KMS-11 (cell line): ENCODE data around the gene SH3GL3.

Experiments used
- H2AFZ ChIP-seq: fragments of 200-600 bp; sonication (generic); 2 replicates; pipeline ENCODE4 v1.6.1; 2016; ENCODE audit warnings: antibody characterized with exemption, mixed run types, low read depth
- H3K27ac ChIP-seq: fragments of 200-600 bp; sonication (generic); 2 replicates; pipeline ENCODE4 v1.6.1; 2016; ENCODE audit warnings: mild to moderate bottlenecking, mixed run types
- H3K27me3 ChIP-seq: fragments of 200-600 bp; sonication (generic); 2 replicates; pipeline ENCODE4 v1.6.1; 2017; ENCODE audit warnings: mild to moderate bottlenecking, low read depth, mixed run types, moderate library complexity; ENCODE audit not compliant: insufficient read depth
- H3K36me3 ChIP-seq: fragments of 200-600 bp; sonication (generic); 2 replicates; pipeline ENCODE4 v1.6.1; 2017; ENCODE audit warnings: mild to moderate bottlenecking, mixed run types; ENCODE audit not compliant: insufficient read depth
- H3K4me1 ChIP-seq: fragments of 200-600 bp; sonication (generic); 2 replicates; pipeline ENCODE4 v1.6.1; 2016; ENCODE audit warnings: mild to moderate bottlenecking, low read depth, mixed run types; ENCODE audit not compliant: poor library complexity, severe bottlenecking
- H3K4me2 ChIP-seq: fragments of 200-600 bp; sonication (generic); 2 replicates; pipeline ENCODE4 v1.7.0; 2016; ENCODE audit warnings: mild to moderate bottlenecking, mixed run types
- H3K4me3 ChIP-seq: fragments of 200-600 bp; sonication (generic); IDR thresholded peaks from 2 replicates; pipeline ENCODE4 v1.6.1; 2017; ENCODE audit warnings: low read depth, low read length, mixed read lengths; ENCODE audit not compliant: insufficient read depth
- H3K79me2 ChIP-seq: fragments of 200-600 bp; sonication (generic); 2 replicates; pipeline ENCODE4 v1.6.1; 2016; ENCODE audit warnings: low read depth, mixed run types; ENCODE audit not compliant: insufficient read depth
- H3K9ac ChIP-seq: fragments of 200-600 bp; sonication (generic); 2 replicates; pipeline ENCODE4 v1.6.1; 2016; ENCODE audit warnings: mild to moderate bottlenecking, mixed run types
- H4K20me1 ChIP-seq: fragments of 200-600 bp; sonication (generic); 2 replicates; pipeline ENCODE4 v1.6.1; 2016; ENCODE audit warnings: mild to moderate bottlenecking, mixed run types; ENCODE audit not compliant: insufficient read depth
- TF ChIP-seq, protein P1 (sequence below): fragments of 200-600 bp; sonication (generic); conservative IDR thresholded peaks from 2 replicates; pipeline ENCODE4 v1.6.1; 2017; ENCODE audit warnings: low read depth, mild to moderate bottlenecking, antibody characterized with exemption, low read length, moderate library complexity, mixed read lengths

The SH3GL3 gene

DNA sequence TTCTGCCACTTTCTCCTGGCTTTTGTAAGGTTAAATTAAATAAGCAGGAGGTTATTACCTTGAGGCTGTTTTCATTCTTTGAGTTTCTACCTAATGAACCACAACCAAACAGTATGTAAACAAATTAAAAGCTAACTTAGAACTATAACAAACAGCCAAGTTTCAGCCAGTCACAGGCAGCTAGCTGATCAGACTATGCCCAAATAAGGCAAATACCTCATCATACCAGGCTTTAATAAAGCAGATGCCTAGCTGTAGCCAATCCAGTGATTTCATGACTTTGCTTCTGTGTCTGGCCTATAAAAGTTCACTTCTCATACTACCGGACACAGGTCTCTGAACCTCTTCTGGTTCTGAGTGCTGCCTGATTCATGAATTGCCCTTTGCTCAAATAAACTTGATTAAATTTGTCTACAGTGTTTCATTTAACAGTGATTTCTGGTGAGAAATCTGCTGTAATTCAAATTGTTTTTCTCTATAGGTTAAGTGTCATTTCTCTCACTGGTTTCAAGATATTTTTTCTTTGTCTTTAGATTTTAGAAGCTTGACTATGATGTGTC is 24.2 kb downstream of the SH3GL3 start:
- Histone ChIP-seq H3K79me2 (no peaks in the 10 kb centered on the region), H3K4me2 (no peak overlapping the region), H3K36me3 (no peaks in the 10 kb centered on the region), H3K4me1 (no peaks in the 10 kb centered on the region), H3K27ac (no peak overlapping the region), H3K4me3 (no peak overlapping the region), H4K20me1 (no peaks in the 10 kb centered on the region), H3K9ac (no peak overlapping the region), H2AFZ (no peak overlapping the region), H3K27me3 (no peaks in the 10 kb centered on the region)
- TF ChIP-seq, protein P1, sequence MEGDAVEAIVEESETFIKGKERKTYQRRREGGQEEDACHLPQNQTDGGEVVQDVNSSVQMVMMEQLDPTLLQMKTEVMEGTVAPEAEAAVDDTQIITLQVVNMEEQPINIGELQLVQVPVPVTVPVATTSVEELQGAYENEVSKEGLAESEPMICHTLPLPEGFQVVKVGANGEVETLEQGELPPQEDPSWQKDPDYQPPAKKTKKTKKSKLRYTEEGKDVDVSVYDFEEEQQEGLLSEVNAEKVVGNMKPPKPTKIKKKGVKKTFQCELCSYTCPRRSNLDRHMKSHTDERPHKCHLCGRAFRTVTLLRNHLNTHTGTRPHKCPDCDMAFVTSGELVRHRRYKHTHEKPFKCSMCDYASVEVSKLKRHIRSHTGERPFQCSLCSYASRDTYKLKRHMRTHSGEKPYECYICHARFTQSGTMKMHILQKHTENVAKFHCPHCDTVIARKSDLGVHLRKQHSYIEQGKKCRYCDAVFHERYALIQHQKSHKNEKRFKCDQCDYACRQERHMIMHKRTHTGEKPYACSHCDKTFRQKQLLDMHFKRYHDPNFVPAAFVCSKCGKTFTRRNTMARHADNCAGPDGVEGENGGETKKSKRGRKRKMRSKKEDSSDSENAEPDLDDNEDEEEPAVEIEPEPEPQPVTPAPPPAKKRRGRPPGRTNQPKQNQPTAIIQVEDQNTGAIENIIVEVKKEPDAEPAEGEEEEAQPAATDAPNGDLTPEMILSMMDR: no peak

- Histone ChIP-seq H3K79me2 (no peaks in the 10 kb centered on the region), H3K36me3 (no peaks in the 10 kb centered on the region), H3K27me3 (no peaks in the 10 kb centered on the region), H2AFZ (no peak overlapping the region), H3K4me3 (no peak overlapping the region), H3K4me1 (no peaks in the 10 kb centered on the region), H4K20me1 (no peaks in the 10 kb centered on the region), H3K9ac (no peak overlapping the region), H3K4me2 (no peak overlapping the region), H3K27ac (no peak overlapping the region)
- TF ChIP-seq, protein P1: no peak
These were observed 25.0 kb downstream of the SH3GL3 start for GRCh38 chr15:83472151-83472550.

DNA sequence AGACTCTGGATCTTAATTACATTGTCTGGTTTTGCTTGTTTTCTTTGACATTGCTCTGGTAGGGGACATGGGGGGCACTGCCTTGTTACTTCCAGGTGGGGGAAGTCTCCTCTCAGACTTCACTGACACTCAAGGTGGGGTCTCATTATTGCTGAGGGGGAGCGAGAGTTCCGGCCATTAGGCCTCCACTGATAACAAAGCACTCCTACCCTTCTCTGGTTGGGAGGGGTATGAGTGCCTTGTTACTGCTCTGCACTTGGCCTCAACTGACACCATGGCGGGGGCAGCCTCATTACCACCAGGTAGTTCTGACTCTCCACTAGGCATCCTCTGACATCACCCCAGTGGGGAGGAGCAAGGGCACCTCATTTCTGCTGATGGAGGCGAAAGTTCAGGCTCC is 25.7 kb downstream of the SH3GL3 start:
- H3K4me2 ChIP-seq: no peak overlapping the region
- no peak overlapping the region for H3K4me3 ChIP-seq
- no peak overlapping the region for H2AFZ ChIP-seq
- no peak overlapping the region for H3K27ac ChIP-seq
- no peak overlapping the region for H3K9ac ChIP-seq
- no peaks in the 10 kb centered on the region for H3K79me2 ChIP-seq
- H3K27me3 ChIP-seq: no peaks in the 10 kb centered on the region
- H4K20me1 ChIP-seq: no peaks in the 10 kb centered on the region
- H3K4me1 ChIP-seq: no peaks in the 10 kb centered on the region
- no peaks in the 10 kb centered on the region for H3K36me3 ChIP-seq
- TF ChIP-seq, protein P1: no peak

DNA sequence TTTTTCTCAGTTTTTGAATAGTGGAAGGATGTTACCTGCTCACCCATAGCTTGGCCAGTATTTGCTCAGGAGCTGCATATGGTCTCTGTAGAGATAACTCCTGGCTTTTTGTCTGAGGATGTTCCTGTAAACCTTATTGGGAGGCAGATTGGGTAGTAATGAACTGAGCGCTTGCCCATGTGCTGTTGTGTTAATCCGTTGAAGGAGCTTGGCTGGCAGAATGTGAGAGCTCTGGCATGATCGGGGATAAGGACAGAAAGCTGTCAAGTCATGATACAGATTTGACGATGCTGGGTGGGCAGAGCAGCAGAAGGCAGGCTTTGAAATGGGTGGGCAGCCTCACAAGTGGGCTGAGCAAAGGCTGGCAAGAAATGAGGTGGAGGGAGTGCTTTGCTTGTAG is 27.4 kb downstream of the SH3GL3 start:
- Histone ChIP-seq H3K36me3 (no peaks in the 10 kb centered on the region), H3K4me3 (no peak overlapping the region), H4K20me1 (no peaks in the 10 kb centered on the region), H3K27ac (no peak overlapping the region), H3K79me2 (no peaks in the 10 kb centered on the region), H3K9ac (no peak overlapping the region), H2AFZ (no peak overlapping the region), H3K4me2 (no peak overlapping the region), H3K4me1 (no peaks in the 10 kb centered on the region), H3K27me3 (no peaks in the 10 kb centered on the region)
- TF ChIP-seq, protein P1: no peak
